ENCODE measurements around the gene KIF2A.

Gene KIF2A

DNA sequence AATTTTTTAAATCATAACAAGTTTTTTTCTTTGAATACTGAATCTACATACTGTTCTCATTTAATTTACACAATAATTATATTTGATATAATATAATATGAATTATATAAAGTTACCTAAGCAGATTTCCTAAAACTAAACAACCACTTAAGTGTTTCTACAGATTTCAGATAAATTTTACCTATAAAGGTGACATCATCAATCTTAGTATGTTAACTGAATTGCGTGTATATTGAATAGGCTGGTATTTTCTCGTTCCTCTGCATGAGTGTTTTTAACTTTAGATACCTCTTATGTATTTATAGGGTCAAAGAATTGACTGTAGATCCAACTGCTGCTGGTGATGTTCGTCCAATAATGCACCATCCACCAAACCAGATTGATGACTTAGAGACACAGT is 67.4 kb downstream of the KIF2A start:
- no peaks in the 10 kb centered on the region for H3F3A ChIP-seq (ENCODE audit: insufficient read depth, low read length)
- no peaks in the 10 kb centered on the region for H4K20me1 ChIP-seq (ENCODE audit: insufficient read depth, low read length)
- no peak overlapping the region for H3K9ac ChIP-seq (ENCODE audit: low read length)
- no peaks in the 10 kb centered on the region for H3K9me3 ChIP-seq (replicated peaks; ENCODE audit: insufficient read depth, low read length)
- TF ChIP-seq CTCF (IDR thresholded peaks at IDR 0.05; ENCODE audit: low read length) (no peak), EZH2 (optimal IDR thresholded peaks at IDR 0.05; ENCODE audit: low read depth, low read length) (no peak), EZH2phosphoT487 (IDR thresholded peaks at IDR 0.05; ENCODE audit: low read length) (no peak)
- no peaks in the 10 kb centered on the region for H3K4me1 ChIP-seq (ENCODE audit: low read length)
- no peaks in the 10 kb centered on the region for H3K9me2 ChIP-seq (replicated peaks; ENCODE audit: insufficient read depth, low read length)
- no peak overlapping the region for H3K4me2 ChIP-seq (ENCODE audit: low read depth, low read length)
- no peaks in the 10 kb centered on the region for H3K27me3 ChIP-seq (replicated peaks; ENCODE audit: insufficient read depth, low read length)
- H3K36me3 ChIP-seq (replicated peaks; ENCODE audit: insufficient read depth, low read length) = no peaks in the 10 kb centered on the region
- no peaks in the 10 kb centered on the region for H3K79me2 ChIP-seq (ENCODE audit: low read length)
- no peak overlapping the region for H3K4me3 ChIP-seq (ENCODE audit: low read length)
- no peak for DNase-seq
- H3K27ac ChIP-seq (ENCODE audit: low read length) = no peak overlapping the region
- no peak overlapping the region for H2AFZ ChIP-seq (ENCODE audit: low read length)

GRCh38 chr5:62374090-62374489 is 68.1 kb downstream of the KIF2A start:
- no peaks in the 10 kb centered on the region for H3K4me1 ChIP-seq (ENCODE audit: low read length)

GRCh38 chr5:62375627-62376026 is 69.6 kb downstream of the KIF2A start:
- Histone ChIP-seq H3K79me2 (ENCODE audit: low read length) (no peaks in the 10 kb centered on the region), H3K4me2 (ENCODE audit: low read depth, low read length) (no peak overlapping the region), H3K27ac (ENCODE audit: low read length) (no peak overlapping the region), H3K4me3 (ENCODE audit: low read length) (no peak overlapping the region), H3K9me2 (replicated peaks; ENCODE audit: insufficient read depth, low read length) (no peaks in the 10 kb centered on the region), H3F3A (ENCODE audit: insufficient read depth, low read length) (no peaks in the 10 kb centered on the region), H4K20me1 (ENCODE audit: insufficient read depth, low read length) (no peaks in the 10 kb centered on the region), H3K9ac (ENCODE audit: low read length) (no peak overlapping the region), H3K9me3 (replicated peaks; ENCODE audit: insufficient read depth, low read length) (no peaks in the 10 kb centered on the region), H3K4me1 (ENCODE audit: low read length) (no peaks in the 10 kb centered on the region), H3K27me3 (replicated peaks; ENCODE audit: insufficient read depth, low read length) (no peaks in the 10 kb centered on the region), H2AFZ (ENCODE audit: low read length) (no peak overlapping the region), H3K36me3 (replicated peaks; ENCODE audit: insufficient read depth, low read length) (no peaks in the 10 kb centered on the region)
- DNase-seq = no peak
- no peak for TF ChIP-seq EZH2phosphoT487 (IDR thresholded peaks at IDR 0.05; ENCODE audit: low read length)
- TF ChIP-seq EZH2 (optimal IDR thresholded peaks at IDR 0.05; ENCODE audit: low read depth, low read length) = no peak
- no peak for TF ChIP-seq CTCF (IDR thresholded peaks at IDR 0.05; ENCODE audit: low read length)

More at GRCh38 chr5:62374090-62374489, 68.1 kb downstream of the KIF2A start:
- H3F3A ChIP-seq (ENCODE audit: insufficient read depth, low read length) = no peaks in the 10 kb centered on the region
- TF ChIP-seq CTCF (IDR thresholded peaks at IDR 0.05; ENCODE audit: low read length) (no peak), EZH2 (optimal IDR thresholded peaks at IDR 0.05; ENCODE audit: low read depth, low read length) (no peak)
- H3K79me2 ChIP-seq (ENCODE audit: low read length) = no peaks in the 10 kb centered on the region
- no peak overlapping the region for H3K27ac ChIP-seq (ENCODE audit: low read length)
- no peaks in the 10 kb centered on the region for H4K20me1 ChIP-seq (ENCODE audit: insufficient read depth, low read length)
- no peaks in the 10 kb centered on the region for H3K9me3 ChIP-seq (replicated peaks; ENCODE audit: insufficient read depth, low read length)
- H3K36me3 ChIP-seq (replicated peaks; ENCODE audit: insufficient read depth, low read length) = no peaks in the 10 kb centered on the region
- no peak for DNase-seq
- no peaks in the 10 kb centered on the region for H3K27me3 ChIP-seq (replicated peaks; ENCODE audit: insufficient read depth, low read length)
- H2AFZ ChIP-seq (ENCODE audit: low read length) = no peak overlapping the region
- H3K4me2 ChIP-seq (ENCODE audit: low read depth, low read length) = no peak overlapping the region
- no peak overlapping the region for H3K9ac ChIP-seq (ENCODE audit: low read length)
- no peaks in the 10 kb centered on the region for H3K9me2 ChIP-seq (replicated peaks; ENCODE audit: insufficient read depth, low read length)
- H3K4me3 ChIP-seq (ENCODE audit: low read length) = no peak overlapping the region

Data from MM.1S (cell line).